GM23338 (cell line): ENCODE results near the gene TTC3. TPM values are rescaled to one million over a fixed set of nuclear protein-coding genes. Genes with fewer than 3 reads are reported as not detected.
A peak's percentile ranks its signal among the peaks of the same experiment; 100 is the strongest.

Source experiments
- ATAC-seq: fragments of 200-7000 bp; cut with Tn5 transposase; 3 replicates; pipeline ENCODE4 v1.9.1; 2020
- DNase-seq: peaks from one replicate; pipeline ENCODE4 v3.0.0-alpha.2; 2015; ENCODE audit warnings: low spot score
- H2AFZ ChIP-seq: fragments of 200-600 bp; sonication (generic); 2 replicates; pipeline ENCODE4 v1.8.0; 2016; ENCODE audit warnings: antibody characterized with exemption, mild to moderate bottlenecking, moderate library complexity
- H3F3A ChIP-seq: fragments of 200-600 bp; sonication (generic); replicated peaks from 2 replicates; pipeline ENCODE4 v1.8.0; 2017; ENCODE audit warnings: antibody characterized with exemption, mixed run types, low read depth
- H3K27ac ChIP-seq: fragments of 200-600 bp; sonication (generic); 2 replicates; pipeline ENCODE4 v1.6.1; 2016; ENCODE audit warnings: low read depth
- H3K27me3 ChIP-seq: fragments of 200-600 bp; sonication (generic); 2 replicates; pipeline ENCODE4 v1.8.0; 2016; ENCODE audit warnings: mild to moderate bottlenecking, mixed run types, moderate library complexity; ENCODE audit not compliant: insufficient read depth
- H3K36me3 ChIP-seq: fragments of 200-600 bp; sonication (generic); 2 replicates; pipeline ENCODE4 v1.8.0; 2016; ENCODE audit warnings: mild to moderate bottlenecking; ENCODE audit not compliant: insufficient read depth
- H3K4me1 ChIP-seq: fragments of 200-600 bp; sonication (generic); 2 replicates; pipeline ENCODE4 v1.8.0; 2016; ENCODE audit warnings: mild to moderate bottlenecking, moderate library complexity; ENCODE audit not compliant: insufficient read depth
- H3K4me2 ChIP-seq: fragments of 200-600 bp; sonication (generic); 2 replicates; pipeline ENCODE4 v1.7.1; 2017; ENCODE audit warnings: mixed run types
- H3K4me3 ChIP-seq: fragments of 200-600 bp; sonication (generic); 2 replicates; pipeline ENCODE4 v1.6.1; 2016; ENCODE audit warnings: mixed run types
- H3K79me2 ChIP-seq: fragments of 200-600 bp; sonication (generic); replicated peaks from 2 replicates; pipeline ENCODE4 v1.8.0; 2017; ENCODE audit warnings: mild to moderate bottlenecking; ENCODE audit not compliant: insufficient read depth
- H3K9me2 ChIP-seq: fragments of 200-600 bp; sonication (generic); 2 replicates; pipeline ENCODE4 v1.8.0; 2017; ENCODE audit not compliant: insufficient read depth
- H4K20me1 ChIP-seq: fragments of 200-600 bp; sonication (generic); replicated peaks from 2 replicates; pipeline ENCODE4 v1.8.0; 2017; ENCODE audit warnings: mild to moderate bottlenecking; ENCODE audit not compliant: insufficient read depth
- H3K27ac Mint-ChIP-seq: 2 replicates; pipeline ENCODE4 v1.8.0; 2020; ENCODE audit warnings: inconsistent platforms, mild to moderate bottlenecking, moderate library complexity, mixed read lengths
- H3K27me3 Mint-ChIP-seq: 3 replicates; pipeline ENCODE4 v1.8.0; 2022; ENCODE audit warnings: low read depth, mild to moderate bottlenecking, moderate library complexity, mixed read lengths, inconsistent platforms; ENCODE audit not compliant: insufficient read depth, poor library complexity
- H3K36me3 Mint-ChIP-seq: 3 replicates; pipeline ENCODE4 v1.8.0; 2021; ENCODE audit warnings: low read depth, mild to moderate bottlenecking, inconsistent platforms, moderate library complexity, mixed read lengths
- H3K4me1 Mint-ChIP-seq: 3 replicates; pipeline ENCODE4 v1.8.0; 2020; ENCODE audit warnings: mild to moderate bottlenecking, inconsistent platforms, mixed read lengths
- H3K4me3 Mint-ChIP-seq: 3 replicates; pipeline ENCODE4 v1.8.0; 2021; ENCODE audit warnings: moderate library complexity, mild to moderate bottlenecking, inconsistent platforms, mixed read lengths
- H3K9me3 Mint-ChIP-seq: 3 replicates; pipeline ENCODE4 v1.8.0; 2020; ENCODE audit warnings: moderate library complexity, mild to moderate bottlenecking, inconsistent platforms, mixed read lengths
- CREB1 ChIP-seq: fragments of 250-450 bp; sonication (Bioruptor Pico); IDR thresholded peaks from 2 replicates; pipeline ENCODE4 v1.5.0; 2020; ENCODE audit warnings: low read depth, mild to moderate bottlenecking, moderate library complexity
- ETS1 ChIP-seq: IDR thresholded peaks from 2 replicates; pipeline ENCODE4 v1.6.1; 2016; ENCODE audit warnings: antibody characterized with exemption
- EZH2 ChIP-seq: fragments of 200-600 bp; sonication (generic); IDR thresholded peaks from one replicate; pipeline ENCODE4 v1.8.0; 2017; ENCODE audit warnings: antibody characterized with exemption, mild to moderate bottlenecking, low read depth; ENCODE audit not compliant: unreplicated experiment
- EZH2phosphoT487 ChIP-seq: fragments of 200-600 bp; sonication (generic); IDR thresholded peaks from one replicate; pipeline ENCODE4 v1.8.1; 2018; ENCODE audit warnings: antibody characterized with exemption; ENCODE audit not compliant: unreplicated experiment
- JUNB ChIP-seq: IDR thresholded peaks from one replicate; pipeline ENCODE4 v1.6.1; 2016; ENCODE audit warnings: antibody characterized with exemption; ENCODE audit not compliant: unreplicated experiment
- NANOG ChIP-seq: IDR thresholded peaks from 2 replicates; pipeline ENCODE4 v1.6.1; 2016; ENCODE audit warnings: antibody characterized with exemption, borderline replicate concordance
- POLR2AphosphoS5 ChIP-seq: IDR thresholded peaks from 2 replicates; pipeline ENCODE4 v1.6.1; 2016; ENCODE audit warnings: antibody characterized with exemption, low read depth
- STAT1 ChIP-seq: IDR thresholded peaks from one replicate; pipeline ENCODE4 v1.6.1; 2016; ENCODE audit warnings: antibody characterized with exemption; ENCODE audit not compliant: unreplicated experiment
- ZNF114 ChIP-seq: fragments of 250-450 bp; sonication (Bioruptor Pico); IDR thresholded peaks from 2 replicates; pipeline ENCODE4 v1.5.0; 2020; ENCODE audit warnings: mild to moderate bottlenecking, moderate library complexity
- ZNF331 ChIP-seq: fragments of 250-450 bp; sonication (Bioruptor Pico); IDR thresholded peaks from 2 replicates; pipeline ENCODE4 v1.5.0; 2020; ENCODE audit warnings: low read depth, mild to moderate bottlenecking, moderate library complexity
- ZNF462 ChIP-seq: fragments of 250-450 bp; sonication (Bioruptor Pico); IDR thresholded peaks from 2 replicates; pipeline ENCODE4 v1.5.0; 2020; ENCODE audit warnings: mild to moderate bottlenecking, moderate library complexity
- polyA plus RNA-seq: library from polyadenylated mRNA; unstranded; fragments of >200 nt; fragmentation: Nextera tagmentation; extraction: Ambion mirVana; gene quantifications from 2 replicates; pipeline ENCODE4 v1.2.1, GENCODE V29; 2016
- total RNA-seq: library from RNA; depleted of rRNA; stranded (reverse); fragments of >200 nt; shearing (Covaris generic); gene quantifications from 2 replicates; pipeline ENCODE4 v1.2.3, GENCODE V29; 2014
- TF ChIP-seq, protein P1 (sequence below): IDR thresholded peaks from one replicate; pipeline ENCODE4 v1.6.1; 2018; ENCODE audit warnings: antibody characterized with exemption; ENCODE audit not compliant: unreplicated experiment
- TF ChIP-seq, protein P2 (sequence below), 2 experiments: fragments of 200-600 bp in 1 of 2; sonication (generic) in 1 of 2; conservative IDR thresholded peaks; 2 replicates each; pipeline versions ENCODE4 v1.5.1 to v1.6.1; 2016 to 2017; ENCODE audit warnings: antibody characterized with exemption in 2 of 2, low read depth in 2 of 2, mild to moderate bottlenecking in 2 of 2, moderate library complexity in 1 of 2

The TTC3 gene
- total and polyA plus RNA-seq, 2 experiments from 2014 or later = 28.9 to 48.6 TPM

DNA sequence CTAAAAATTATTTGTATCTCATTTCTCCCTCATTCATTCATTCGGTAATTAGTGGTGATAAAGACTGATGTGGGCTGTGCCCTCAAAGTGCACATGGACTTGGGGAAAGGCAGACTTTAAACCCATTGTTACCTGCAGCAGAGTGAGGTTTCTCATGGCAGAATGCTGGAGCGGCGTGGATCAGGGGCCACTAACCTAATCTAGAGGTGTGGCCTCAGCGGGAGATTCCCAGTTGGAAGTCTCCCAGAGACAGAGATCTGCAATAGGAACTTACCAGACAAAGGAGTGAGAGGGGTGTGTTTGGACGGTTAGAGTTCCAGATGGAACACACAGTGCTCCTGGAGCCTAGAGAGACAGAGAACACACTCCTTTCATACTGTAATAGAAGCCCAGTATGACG, 120.6 kb downstream of the TTC3 start:
- Histone ChIP-seq H3K4me1 (no peaks in the 10 kb centered on the region; the same call in 1 of the 2 replicates), H2AFZ (no peak overlapping the region), H3K27ac (no peak overlapping the region), H3K27me3 (no peaks in the 10 kb centered on the region), H3F3A (no peaks in the 10 kb centered on the region), H3K36me3 (no peaks in the 10 kb centered on the region), H3K79me2 (no peaks in the 10 kb centered on the region), H4K20me1 (no peaks in the 10 kb centered on the region), H3K4me2 (no peak overlapping the region), H3K4me3 (no peak overlapping the region), H3K9me2 (no peaks in the 10 kb centered on the region)
- Mint-ChIP-seq H3K27me3 (peaks cover 5% of the 10 kb centered on the region), H3K36me3 (no peaks in the 10 kb centered on the region), H3K4me1 (peaks cover 12% of the 10 kb centered on the region), H3K4me3 (no peak overlapping the region), H3K27ac (no peak overlapping the region), H3K9me3 (no peaks in the 10 kb centered on the region)
- TF ChIP-seq ZNF114 (CRISPR knock-in tag) (no peak), EZH2 (no peak), CREB1 (CRISPR knock-in tag) (no peak), EZH2phosphoT487 (no peak), JUNB (no peak), ZNF331 (CRISPR knock-in tag) (no peak), POLR2AphosphoS5 (no peak), ETS1 (no peak), NANOG (no peak), STAT1 (no peak), ZNF462 (CRISPR knock-in tag) (no peak)
- TF ChIP-seq, protein P1, sequence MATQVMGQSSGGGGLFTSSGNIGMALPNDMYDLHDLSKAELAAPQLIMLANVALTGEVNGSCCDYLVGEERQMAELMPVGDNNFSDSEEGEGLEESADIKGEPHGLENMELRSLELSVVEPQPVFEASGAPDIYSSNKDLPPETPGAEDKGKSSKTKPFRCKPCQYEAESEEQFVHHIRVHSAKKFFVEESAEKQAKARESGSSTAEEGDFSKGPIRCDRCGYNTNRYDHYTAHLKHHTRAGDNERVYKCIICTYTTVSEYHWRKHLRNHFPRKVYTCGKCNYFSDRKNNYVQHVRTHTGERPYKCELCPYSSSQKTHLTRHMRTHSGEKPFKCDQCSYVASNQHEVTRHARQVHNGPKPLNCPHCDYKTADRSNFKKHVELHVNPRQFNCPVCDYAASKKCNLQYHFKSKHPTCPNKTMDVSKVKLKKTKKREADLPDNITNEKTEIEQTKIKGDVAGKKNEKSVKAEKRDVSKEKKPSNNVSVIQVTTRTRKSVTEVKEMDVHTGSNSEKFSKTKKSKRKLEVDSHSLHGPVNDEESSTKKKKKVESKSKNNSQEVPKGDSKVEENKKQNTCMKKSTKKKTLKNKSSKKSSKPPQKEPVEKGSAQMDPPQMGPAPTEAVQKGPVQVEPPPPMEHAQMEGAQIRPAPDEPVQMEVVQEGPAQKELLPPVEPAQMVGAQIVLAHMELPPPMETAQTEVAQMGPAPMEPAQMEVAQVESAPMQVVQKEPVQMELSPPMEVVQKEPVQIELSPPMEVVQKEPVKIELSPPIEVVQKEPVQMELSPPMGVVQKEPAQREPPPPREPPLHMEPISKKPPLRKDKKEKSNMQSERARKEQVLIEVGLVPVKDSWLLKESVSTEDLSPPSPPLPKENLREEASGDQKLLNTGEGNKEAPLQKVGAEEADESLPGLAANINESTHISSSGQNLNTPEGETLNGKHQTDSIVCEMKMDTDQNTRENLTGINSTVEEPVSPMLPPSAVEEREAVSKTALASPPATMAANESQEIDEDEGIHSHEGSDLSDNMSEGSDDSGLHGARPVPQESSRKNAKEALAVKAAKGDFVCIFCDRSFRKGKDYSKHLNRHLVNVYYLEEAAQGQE = no peak
- TF ChIP-seq, protein P2, sequence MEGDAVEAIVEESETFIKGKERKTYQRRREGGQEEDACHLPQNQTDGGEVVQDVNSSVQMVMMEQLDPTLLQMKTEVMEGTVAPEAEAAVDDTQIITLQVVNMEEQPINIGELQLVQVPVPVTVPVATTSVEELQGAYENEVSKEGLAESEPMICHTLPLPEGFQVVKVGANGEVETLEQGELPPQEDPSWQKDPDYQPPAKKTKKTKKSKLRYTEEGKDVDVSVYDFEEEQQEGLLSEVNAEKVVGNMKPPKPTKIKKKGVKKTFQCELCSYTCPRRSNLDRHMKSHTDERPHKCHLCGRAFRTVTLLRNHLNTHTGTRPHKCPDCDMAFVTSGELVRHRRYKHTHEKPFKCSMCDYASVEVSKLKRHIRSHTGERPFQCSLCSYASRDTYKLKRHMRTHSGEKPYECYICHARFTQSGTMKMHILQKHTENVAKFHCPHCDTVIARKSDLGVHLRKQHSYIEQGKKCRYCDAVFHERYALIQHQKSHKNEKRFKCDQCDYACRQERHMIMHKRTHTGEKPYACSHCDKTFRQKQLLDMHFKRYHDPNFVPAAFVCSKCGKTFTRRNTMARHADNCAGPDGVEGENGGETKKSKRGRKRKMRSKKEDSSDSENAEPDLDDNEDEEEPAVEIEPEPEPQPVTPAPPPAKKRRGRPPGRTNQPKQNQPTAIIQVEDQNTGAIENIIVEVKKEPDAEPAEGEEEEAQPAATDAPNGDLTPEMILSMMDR (conservative IDR thresholded peaks at IDR 0.05; ENCODE audit: low read depth in 2 of 2) = no peak
- ATAC-seq (peak; percentile 58), DNase-seq (no peak)
